Measurements from ENCODE around the gene C16orf96.

C16orf96 gene

GRCh38 chr16:4603624-4604170, 47.6 kb downstream of the C16orf96 start:
- DNase-seq: no peak

GRCh38 chr16:4604401-4604800, 48.3 kb downstream of the C16orf96 start:
- no peak for DNase-seq

DNA sequence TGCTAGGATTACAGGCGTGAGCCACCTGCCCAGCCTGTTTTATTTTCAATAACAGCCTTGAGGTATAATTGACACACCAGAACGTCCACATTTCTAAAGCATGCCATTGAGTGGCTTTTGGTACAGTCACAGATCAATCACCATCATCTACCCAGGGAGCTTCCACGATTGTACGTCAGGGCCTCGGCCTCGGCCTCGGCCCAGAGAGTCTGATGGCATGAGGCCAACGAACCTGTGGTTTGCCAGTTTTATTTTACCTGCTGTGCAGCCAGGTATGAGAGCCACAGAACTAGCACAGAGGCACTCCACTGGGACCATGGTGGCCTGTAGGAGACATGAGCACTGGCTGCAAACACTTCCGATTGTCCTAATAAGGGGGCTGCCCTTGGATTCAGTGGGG, 50.2 kb downstream of the C16orf96 start:
- DNase-seq: no peak

DNA sequence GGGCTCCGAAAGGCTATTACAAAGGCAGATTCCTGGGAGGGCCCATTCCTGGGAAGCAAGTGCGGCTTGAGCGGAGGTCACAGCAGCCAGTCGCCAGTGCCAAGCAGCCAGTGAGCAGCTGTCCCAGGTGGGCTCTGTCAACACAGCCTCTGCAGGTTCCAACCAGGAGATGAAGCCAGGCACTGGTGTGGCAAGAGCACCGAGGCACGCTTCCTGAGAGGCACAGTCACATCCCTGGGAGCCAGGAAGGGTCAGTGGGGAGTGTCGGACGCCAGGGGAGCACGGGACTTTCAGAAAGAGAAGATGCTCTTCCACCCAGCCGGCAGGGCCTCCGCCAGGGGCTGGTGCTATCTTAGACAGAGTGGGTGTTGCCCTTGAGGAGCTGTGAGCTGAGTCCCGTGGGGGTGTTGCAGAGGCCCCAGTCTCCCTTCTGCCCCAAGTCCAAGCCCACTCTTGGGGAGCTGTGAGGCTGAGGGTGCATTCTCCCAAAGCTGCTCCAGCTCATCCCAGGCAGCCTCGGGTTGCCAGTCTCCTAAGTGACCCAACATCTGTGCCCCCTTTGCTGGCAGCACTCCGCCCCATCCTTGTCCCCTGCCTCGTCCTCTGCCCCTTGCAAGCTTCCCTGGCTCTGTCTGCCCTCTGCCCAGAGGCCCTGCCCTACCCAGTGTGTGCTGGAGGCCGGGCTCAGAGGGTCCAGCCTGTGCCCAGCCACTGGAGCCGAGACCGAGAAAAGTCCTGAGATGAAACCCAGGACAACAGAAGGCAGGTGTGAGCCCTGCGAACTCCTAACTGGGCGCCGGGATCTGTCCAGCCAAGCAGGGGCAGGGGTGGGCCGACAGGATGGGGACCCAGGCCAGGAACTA, 51.9 kb downstream of the C16orf96 start:
- DNase-seq: no peak

GRCh38 chr16:4608704-4608980, 52.5 kb downstream of the C16orf96 start:
- no peak for DNase-seq

DNA sequence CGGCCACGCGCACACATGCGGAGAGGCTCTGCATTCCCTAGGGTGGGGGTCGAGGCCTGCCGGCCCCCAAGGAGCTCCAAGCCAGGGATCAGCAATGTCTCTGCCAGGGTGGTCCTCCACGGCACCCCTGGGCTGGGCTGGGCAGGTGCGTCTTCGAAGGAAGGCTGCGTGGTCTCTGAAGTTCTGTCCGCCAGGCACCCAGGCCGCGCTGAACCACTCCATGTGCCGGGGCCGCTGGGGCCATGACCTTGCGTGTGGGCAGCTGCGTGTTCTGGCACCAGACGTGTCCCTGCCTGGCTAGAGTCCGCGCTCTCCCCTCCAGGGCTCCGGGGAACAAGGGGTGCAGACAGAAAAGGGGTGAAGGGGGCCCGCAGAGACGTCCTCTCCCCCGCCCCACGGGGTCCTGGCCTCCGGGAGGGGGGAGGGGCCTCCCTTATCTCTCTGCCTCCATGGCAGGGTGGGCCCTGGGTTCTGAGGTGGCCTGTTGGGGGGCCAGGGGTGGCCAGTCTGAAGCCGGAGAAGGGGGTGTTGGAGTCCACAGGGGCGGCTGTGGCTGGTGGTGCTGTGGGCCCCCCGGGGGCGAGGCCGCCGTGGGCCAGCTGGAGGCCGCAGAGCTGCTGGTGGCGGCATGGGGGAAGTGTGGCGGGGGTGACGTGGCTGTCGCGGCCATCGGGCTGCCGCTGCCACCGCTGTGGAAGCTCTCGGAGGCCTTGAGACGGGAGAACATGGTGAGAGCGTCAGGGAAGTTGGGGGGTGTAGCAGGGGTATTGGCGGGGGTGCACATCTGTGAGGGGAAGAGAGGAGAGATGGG, 53.3 kb downstream of the C16orf96 start:
- no peak for DNase-seq

GRCh38 chr16:4610011-4611005, 54.2 kb downstream of the C16orf96 start:
- DNase-seq: no peak

DNA sequence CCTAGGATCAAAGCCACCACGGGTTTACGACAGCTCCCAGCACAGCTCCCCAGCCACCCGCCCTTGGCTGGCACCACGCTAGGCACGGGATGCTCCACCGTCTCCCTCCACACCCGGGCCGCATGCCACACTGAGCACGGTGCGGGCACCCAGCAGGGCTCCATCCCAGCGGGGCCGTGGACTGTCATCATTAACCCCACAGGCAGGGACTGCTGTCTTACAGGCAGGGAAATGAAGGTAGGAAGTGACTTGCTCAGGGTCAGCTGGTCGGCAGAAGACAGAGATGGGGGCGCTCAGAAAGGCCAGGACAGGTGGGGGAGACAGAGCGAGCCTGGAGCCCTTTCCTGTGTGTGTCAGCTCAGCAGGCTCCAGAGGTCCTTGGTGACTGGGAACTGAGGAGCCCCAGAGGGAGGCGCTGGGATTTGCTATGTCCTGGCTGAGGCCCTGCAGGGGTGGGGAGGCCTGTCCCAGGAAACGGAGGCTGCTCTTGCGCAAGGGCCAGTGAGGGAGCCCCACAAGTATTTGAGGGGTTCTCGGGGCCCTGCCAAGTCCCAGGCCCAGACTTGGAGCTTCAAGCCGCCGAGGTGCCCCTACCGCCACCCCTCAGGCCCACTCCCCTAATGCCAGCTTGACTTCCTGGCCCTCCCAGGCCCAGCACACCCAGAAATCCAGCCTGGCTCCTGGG, 55.3 kb downstream of the C16orf96 start:
- DNase-seq: no peak

GRCh38 chr16:4612474-4612931, 56.4 kb downstream of the C16orf96 start:
- DNase-seq: no peak

DNA sequence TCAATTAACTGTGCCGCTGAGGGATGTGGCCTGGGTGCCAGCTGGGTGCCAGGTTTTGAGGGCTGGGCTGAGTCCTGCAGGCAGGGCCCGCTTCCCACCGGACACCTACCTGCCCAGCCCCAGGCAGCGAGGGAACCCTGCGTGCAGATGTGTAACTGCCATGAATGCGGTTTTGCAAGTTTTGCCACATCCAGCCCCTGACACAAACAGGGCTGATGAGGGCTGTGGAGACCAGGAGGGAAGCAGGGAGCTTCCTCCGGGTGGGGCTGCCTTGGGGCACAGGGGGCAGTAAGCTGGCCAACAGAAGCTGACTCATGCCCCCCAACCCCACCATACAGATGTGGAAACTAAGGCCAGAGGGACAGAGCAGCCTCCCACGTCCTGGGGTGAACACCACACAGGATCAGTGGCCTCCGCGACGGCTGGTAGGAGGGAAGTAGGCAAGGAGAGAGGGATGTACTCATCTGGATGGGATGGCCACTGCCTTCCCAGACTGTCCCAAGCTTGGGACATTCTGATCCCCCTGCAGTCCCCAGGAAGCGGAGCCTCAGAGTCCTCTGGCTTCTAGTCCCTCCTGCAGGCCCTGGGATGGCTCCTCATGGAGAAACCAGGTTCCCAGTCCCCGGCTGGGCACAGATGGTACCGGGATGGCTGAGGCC, 57.0 kb downstream of the C16orf96 start:
- DNase-seq: no peak

GRCh38 chr16:4613636-4614570, 57.8 kb downstream of the C16orf96 start:
- DNase-seq: peak; percentile 56

- DNase-seq: peak; percentile 84
These were observed 58.6 kb downstream of the C16orf96 start, which contains the start of gene UBALD1 for GRCh38 chr16:4614571-4615383. UBALD1 (minus strand) TSS chr16:4614888; CDS start chr16:4614797, 91 bp downstream.

- DNase-seq: no peak
These were observed 59.4 kb downstream of the C16orf96 start for GRCh38 chr16:4615384-4616046.

GRCh38 chr16:4616047-4616811, 60.1 kb downstream of the C16orf96 start:
- peak; percentile 99 for DNase-seq

DNA sequence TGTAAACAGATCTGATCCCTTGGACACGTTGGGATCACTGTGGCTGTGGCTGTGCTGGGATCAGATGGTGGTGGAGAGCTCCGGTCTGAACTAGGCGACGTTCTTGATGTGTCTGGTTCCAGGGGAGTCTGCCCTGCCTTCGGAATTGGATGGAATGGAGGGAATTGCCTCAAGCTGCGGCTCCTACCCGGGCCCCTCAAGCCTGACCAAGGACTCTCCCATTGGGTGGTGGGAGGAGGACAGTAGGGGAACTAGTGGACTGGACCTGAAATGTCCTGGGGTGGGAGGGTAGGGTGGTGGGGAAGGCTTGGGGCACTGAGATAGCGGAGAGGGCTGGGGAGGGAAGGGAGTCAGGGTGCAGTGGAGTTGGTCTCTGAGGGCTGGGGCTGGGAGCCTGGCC, 61.7 kb downstream of the C16orf96 start:
- no peak for DNase-seq

DNA sequence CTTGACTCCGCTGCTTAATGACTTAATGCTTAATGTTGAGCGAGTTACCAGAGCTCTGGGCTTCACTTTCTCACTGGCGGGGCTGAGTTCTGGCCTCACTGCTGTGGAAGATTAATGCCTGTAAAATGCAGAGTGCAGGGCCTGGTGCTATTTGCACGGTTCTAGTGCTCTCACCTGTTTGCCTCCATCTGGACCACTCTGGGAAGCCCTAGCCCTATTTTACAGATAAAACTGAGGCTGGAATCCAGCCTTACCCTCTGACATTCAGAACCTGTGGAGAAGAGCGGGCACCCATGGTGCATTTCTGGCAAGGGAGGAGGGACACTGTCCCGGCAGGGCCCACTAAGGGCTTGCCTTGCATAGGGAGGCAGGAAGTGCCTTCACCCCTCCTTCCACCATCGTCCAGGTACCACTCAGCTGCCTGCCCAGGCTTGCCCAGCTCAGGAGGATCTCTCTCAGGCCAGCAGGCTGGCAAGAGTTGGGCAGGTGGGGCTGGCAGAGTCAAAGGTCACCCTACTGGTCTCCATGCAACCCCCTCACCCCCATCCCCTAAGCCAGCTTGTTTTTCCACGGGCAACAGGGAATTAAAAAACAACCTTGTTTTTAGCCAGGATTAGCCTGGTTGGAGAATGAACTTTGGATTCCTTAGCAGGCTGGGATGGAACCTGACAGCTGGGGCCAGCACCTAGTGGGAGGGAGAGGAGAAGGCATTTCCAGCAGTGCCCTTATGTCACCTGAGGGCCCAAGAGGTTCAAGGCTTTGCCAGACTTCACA, 62.7 kb downstream of the C16orf96 start:
- DNase-seq: no peak

- DNase-seq: no peak
These were observed 67.5 kb downstream of the C16orf96 start for GRCh38 chr16:4623593-4623992.

All from activated naive CD4-positive, alpha-beta T cell treated with anti-CD3 and anti-CD28 coated beads, Interleukin-2, amount 50 U/mL, for 16 hours (primary cell).